COLO829 (cell line): ENCODE data around the gene STX4.

Experiments
- DNase-seq: peaks from one replicate; pipeline ENCODE4 v3.0.0; 2012; ENCODE audit warnings: low spot score

STX4 gene

GRCh38 chr16:31067342-31067741 lies 34.0 kb downstream of the STX4 start:
- no peak for DNase-seq

- peak; percentile 28 for DNase-seq
Measured at GRCh38 chr16:31071861-31072260, 38.5 kb downstream of the STX4 start.

GRCh38 chr16:31072540-31073141 lies 39.3 kb downstream of the STX4 start:
- DNase-seq = no peak

- DNase-seq = peak; percentile 86
Measured at GRCh38 chr16:31073142-31073969, 40.0 kb downstream of the STX4 start.

GRCh38 chr16:31073970-31074813 lies 40.8 kb downstream of the STX4 start, which contains the start of the genes ZNF646 and ZNF668:
TSS of gene ZNF646 (plus strand) at chr16:31074422. CDS start at chr16:31076325, 1,903 bp downstream.
TSS of gene ZNF668 (minus strand) at chr16:31074240. CDS start at chr16:31064459, 9,781 bp downstream.
- DNase-seq = peak; percentile 98

- no peak for DNase-seq
Measured at GRCh38 chr16:31074814-31075183, 41.4 kb downstream of the STX4 start.

GRCh38 chr16:31076319-31076718 lies 43.0 kb downstream of the STX4 start:
- DNase-seq = no peak

GRCh38 chr16:31077024-31077423 lies 43.7 kb downstream of the STX4 start:
- DNase-seq = no peak

- no peak for DNase-seq
Measured at GRCh38 chr16:31077592-31078396, 44.4 kb downstream of the STX4 start.

- DNase-seq = no peak
Measured at GRCh38 chr16:31078597-31079341, 45.4 kb downstream of the STX4 start.

- DNase-seq = no peak
Measured at GRCh38 chr16:31079342-31079944, 46.1 kb downstream of the STX4 start.

GRCh38 chr16:31080035-31080629 lies 46.8 kb downstream of the STX4 start:
- no peak for DNase-seq

GRCh38 chr16:31080756-31081419 lies 47.5 kb downstream of the STX4 start:
- no peak for DNase-seq

- DNase-seq = no peak
Measured at GRCh38 chr16:31081428-31082351, 48.3 kb downstream of the STX4 start.

GRCh38 chr16:31082368-31083045 lies 49.1 kb downstream of the STX4 start:
- no peak for DNase-seq

GRCh38 chr16:31083081-31083480 lies 49.7 kb downstream of the STX4 start:
- DNase-seq = no peak

GRCh38 chr16:31083556-31083955 lies 50.2 kb downstream of the STX4 start:
- no peak for DNase-seq

- DNase-seq = no peak
Measured at GRCh38 chr16:31083981-31084380, 50.6 kb downstream of the STX4 start.
